ENCODE measurements around the gene MRGPRE.

The MRGPRE gene

GRCh38 chr11:3194016-3194816 is 38.0 kb downstream of the MRGPRE start:
- no peak for DNase-seq (ENCODE audit: low spot score)
- TF ChIP-seq, protein P1, sequence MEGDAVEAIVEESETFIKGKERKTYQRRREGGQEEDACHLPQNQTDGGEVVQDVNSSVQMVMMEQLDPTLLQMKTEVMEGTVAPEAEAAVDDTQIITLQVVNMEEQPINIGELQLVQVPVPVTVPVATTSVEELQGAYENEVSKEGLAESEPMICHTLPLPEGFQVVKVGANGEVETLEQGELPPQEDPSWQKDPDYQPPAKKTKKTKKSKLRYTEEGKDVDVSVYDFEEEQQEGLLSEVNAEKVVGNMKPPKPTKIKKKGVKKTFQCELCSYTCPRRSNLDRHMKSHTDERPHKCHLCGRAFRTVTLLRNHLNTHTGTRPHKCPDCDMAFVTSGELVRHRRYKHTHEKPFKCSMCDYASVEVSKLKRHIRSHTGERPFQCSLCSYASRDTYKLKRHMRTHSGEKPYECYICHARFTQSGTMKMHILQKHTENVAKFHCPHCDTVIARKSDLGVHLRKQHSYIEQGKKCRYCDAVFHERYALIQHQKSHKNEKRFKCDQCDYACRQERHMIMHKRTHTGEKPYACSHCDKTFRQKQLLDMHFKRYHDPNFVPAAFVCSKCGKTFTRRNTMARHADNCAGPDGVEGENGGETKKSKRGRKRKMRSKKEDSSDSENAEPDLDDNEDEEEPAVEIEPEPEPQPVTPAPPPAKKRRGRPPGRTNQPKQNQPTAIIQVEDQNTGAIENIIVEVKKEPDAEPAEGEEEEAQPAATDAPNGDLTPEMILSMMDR (IDR thresholded peaks at IDR 0.05; ENCODE audit: extremely low read depth, missing control alignments) = no peak

DNA sequence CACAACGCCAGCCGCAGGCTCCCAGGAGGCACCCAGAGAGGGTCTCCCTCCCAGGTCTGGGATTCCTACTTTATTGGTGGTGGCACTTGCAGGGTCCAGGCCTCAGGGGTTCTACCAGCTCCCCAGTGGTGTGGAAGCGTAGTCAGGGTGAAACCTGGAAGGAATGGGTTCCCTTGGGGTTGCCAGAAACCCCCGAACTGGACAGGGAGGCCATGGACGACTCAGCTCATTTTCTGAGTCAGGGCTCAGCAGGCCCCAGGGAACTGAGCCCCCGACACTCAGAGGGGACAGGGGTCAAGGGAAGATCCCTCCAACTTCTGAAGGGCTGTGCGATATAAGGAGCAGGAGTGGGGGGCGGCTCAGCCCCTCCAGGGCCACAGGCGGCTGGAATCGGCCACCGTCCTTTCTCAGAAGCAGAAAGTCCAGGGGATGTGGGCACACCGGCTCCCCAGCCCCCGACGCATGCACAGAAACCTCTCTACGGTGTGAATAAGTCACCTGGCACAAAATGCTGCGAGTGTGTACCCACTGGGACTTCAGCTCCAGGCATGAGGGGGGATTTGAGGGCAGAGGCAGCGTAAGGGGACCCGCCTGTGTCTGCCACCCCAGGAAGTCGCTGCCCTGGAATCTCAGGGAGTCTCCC is 38.7 kb downstream of the MRGPRE start:
- TF ChIP-seq, protein P1 (IDR thresholded peaks at IDR 0.05; ENCODE audit: extremely low read depth, missing control alignments) = no peak
- no peak for DNase-seq (ENCODE audit: low spot score)

DNA sequence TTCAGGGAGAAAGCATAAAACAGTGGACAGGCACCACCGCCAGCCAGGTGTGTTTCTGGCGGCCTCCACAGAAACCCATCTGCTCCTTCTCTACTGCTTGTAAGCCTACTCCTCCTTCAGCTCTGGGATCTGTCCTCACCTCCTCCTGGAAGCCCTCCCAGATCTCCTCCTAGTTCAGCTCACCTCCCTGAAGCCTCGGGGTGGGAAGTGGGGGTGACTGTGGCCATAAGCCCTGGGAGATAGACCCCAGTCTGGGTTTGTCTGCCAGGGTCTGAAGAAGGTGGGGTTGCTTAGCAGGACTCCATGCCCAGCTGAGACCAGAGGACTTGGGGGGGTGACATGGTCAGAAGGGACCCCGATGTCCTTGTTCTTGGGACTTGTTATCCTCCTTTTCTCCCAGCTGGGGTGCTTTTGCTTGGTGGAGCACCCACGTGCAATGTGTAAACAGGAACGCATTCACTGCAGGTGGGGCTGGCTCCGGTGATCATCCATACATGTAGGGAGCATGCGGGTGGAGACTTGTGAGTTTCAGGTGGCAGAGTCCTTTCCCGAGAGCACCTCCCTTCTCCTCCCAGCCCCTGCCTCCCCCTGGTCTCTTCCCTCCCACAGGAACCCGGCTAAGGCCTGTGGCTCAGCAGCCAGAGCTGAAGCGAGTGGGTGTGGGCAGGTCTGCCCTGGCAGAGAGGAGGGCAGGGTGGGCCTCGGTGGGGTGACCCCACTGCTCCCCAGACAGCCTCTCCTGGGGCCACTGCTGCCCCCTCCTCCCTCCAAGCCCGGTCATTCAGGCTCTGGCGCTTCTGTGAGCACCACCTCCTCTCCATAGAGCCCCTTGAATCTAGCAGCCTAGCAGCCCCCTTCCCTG is 39.5 kb downstream of the MRGPRE start:
- TF ChIP-seq, protein P1 (IDR thresholded peaks at IDR 0.05; ENCODE audit: extremely low read depth, missing control alignments) = no peak
- no peak for DNase-seq (ENCODE audit: low spot score)

GRCh38 chr11:3191586-3192324 is 40.5 kb downstream of the MRGPRE start:
- TF ChIP-seq, protein P1 (IDR thresholded peaks at IDR 0.05; ENCODE audit: extremely low read depth, missing control alignments) = no peak

GRCh38 chr11:3190600-3190999 is 41.6 kb downstream of the MRGPRE start:
- TF ChIP-seq, protein P1 (IDR thresholded peaks at IDR 0.05; ENCODE audit: extremely low read depth, missing control alignments) = no peak
- DNase-seq (ENCODE audit: low spot score) = no peak

More at GRCh38 chr11:3191586-3192324, 40.5 kb downstream of the MRGPRE start:
- no peak for DNase-seq (ENCODE audit: low spot score)

DNA sequence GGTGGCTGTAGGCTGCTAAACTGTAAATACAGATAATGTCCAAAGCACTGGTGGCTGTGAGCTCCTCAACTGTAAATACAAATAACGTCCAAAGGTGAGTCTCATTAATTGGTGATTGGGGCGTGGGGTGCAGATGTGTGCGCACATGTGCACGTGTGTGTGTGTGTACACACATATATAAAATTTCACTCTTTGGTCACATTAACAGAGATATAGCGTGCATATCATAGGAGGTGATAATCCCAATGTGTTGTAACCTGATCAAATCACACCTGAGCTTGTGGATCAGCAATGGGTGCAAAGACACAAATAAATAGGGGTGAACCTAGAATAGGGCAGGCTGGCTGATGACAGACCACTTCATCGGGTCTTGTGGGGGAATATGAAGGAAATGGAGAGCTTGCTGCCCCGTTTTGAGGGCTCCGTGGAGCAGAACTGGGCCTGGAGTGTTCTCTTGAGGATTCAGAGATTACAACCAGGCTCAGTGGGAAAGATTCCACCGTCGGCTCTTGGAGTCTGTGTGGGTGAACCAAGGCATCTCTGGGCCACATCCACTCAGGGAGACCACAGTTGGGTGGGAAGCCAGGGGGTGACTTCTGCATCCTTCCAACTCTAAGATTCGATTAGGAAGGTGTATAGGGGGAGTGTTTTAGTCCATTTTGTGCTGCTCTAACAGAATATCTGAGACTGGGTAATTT is 42.2 kb downstream of the MRGPRE start:
- DNase-seq (ENCODE audit: low spot score) = no peak
- TF ChIP-seq, protein P1 (IDR thresholded peaks at IDR 0.05; ENCODE audit: extremely low read depth, missing control alignments) = no peak

All from GM20000 (cell line).